ENCODE results near the gene SLC6A3.
A peak's percentile ranks its signal among the peaks of the same experiment; 100 is the strongest.

SLC6A3 gene

DNA sequence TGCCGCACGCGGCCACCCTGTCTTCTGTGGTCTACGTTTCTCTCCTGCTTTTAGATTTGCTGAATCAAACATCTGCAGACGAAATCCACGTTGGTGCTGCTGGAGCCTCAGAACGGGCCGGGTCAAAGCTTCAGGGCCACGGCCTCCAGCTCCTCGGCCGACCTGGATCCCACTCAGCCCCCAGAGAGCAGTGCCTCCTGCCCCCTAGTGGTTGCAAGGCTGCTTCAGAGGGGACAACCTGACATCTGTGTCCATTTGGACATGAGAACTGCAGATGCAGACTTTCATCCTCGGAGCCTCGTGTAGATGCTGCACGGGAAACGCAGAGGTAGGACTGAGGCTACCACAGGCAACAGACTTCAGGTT lies 23.0 kb upstream of the SLC6A3 start:
- Histone ChIP-seq H3K36me3 (ENCODE audit: control insufficient read depth, insufficient read depth, low read length) (peaks cover 14% of the 10 kb centered on the region), H3K4me2 (ENCODE audit: low read length) (no peak overlapping the region), H3K79me1 (ENCODE audit: low read length) (no peaks in the 10 kb centered on the region), H4K5ac (ENCODE audit: low read length) (no peak overlapping the region), H3K56ac (ENCODE audit: low read length) (no peak overlapping the region), H3K4me1 (ENCODE audit: control insufficient read depth, low read depth, low read length) (no peaks in the 10 kb centered on the region), H3K4me3 (ENCODE audit: low read length) (no peak overlapping the region), H3K9ac (ENCODE audit: low read length) (no peak overlapping the region), H2BK15ac (replicated peaks; ENCODE audit: low read depth) (no peak overlapping the region), H3K23ac (ENCODE audit: low read length) (no peak overlapping the region), H2BK5ac (ENCODE audit: low read length) (no peak overlapping the region), H3K79me2 (ENCODE audit: control insufficient read depth, insufficient read depth, low read length) (no peaks in the 10 kb centered on the region), H3K4ac (ENCODE audit: low read depth, low read length) (no peak overlapping the region), H3K27me3 (ENCODE audit: insufficient read depth, low read length, poor library complexity) (no peaks in the 10 kb centered on the region), H3K18ac (ENCODE audit: low read length) (no peak overlapping the region), H4K8ac (ENCODE audit: low read depth, low read length) (no peak overlapping the region), H3K27ac (ENCODE audit: low read depth, low read length) (no peak overlapping the region), H2BK120ac (ENCODE audit: low read depth, low read length) (no peak overlapping the region), H2AK5ac (ENCODE audit: low read length) (no peak overlapping the region)
- no CpG with 5 or more reads among the region's 15 CpGs for WGBS (ENCODE audit: extremely low coverage, insufficient coverage, low lambda C conversion rate)
- DNase-seq: peak; percentile 61

DNA sequence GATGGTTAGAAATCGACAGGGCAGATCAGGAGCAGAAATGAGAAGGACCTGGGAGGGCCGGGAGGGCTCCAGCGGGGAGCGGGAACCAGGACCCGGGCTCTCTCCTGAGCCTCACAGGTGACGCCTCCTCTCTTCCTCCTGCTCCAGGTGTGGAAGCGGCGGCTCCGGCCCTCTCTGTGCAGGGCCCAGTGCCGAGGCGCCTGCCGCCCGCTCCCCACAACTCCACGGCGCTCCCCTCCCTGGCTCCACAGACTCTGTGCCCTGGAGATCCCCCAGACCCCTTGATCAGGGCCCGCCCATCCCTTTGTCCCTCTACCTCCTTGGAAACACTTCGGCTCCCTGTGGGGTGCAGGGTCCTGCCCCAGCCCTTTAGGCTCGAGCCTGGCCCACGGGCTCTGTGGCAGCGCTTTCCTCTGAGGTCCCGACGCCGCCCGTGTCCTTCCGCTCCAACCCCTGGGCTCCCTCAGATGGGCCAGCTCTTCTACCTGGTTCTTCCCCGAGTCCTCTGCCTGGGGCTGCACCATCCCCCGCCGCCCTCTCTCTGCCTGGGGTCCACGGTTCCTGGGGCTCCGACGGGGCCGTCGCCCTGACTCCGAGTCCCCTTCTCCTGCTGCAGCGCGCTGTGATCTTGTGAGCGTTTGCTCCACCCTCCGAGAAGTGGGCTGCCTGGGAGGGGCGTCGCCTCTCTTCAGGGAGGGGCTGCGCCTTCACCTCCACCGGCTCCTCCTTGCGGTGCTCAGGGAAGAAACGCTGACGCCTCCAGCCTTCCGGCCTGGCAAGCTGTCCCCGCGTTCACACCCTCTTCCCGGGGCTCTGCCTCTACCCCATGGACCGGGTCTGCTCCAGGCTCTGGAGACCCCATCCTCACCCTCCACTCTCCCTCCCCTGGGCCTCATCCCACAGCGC lies 22.4 kb upstream of the SLC6A3 start:
- WGBS (ENCODE audit: extremely low coverage, insufficient coverage, low lambda C conversion rate): no CpG with 5 or more reads among the region's 51 CpGs
- no peak for DNase-seq

DNA sequence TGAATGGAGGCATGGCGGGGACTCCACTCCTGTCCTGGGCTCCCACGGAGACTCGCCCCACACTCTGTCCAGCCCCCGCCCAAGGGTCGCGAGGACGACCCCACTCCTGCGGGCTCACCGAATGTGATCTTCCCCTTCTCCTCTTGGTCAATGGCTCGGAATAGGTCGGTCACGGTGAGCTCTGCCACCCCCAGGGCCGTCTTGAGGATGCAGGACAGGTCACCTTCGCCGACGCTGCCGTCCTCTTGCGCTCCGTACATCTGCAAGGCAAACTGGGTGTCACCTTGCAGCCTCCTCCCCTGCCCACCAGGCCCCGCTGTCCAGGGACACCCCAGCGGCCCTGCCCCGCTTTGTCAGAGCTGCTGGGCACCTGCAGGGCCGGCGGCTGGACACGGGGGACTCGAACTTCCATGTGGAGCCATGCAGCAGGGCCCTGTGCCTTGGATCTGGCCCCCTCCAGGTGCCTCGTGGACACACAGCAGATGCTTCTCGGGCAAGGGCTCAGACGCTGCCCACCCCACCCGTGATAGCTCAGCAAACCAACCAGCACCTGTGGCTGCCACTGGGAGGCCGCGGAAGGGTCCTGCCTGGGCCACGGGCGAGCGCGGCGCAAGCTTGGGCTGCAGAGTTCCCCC lies 21.5 kb upstream of the SLC6A3 start:
- H2BK15ac ChIP-seq (replicated peaks; ENCODE audit: low read depth): no peak overlapping the region
- no peak overlapping the region for H2AK5ac ChIP-seq (ENCODE audit: low read length)
- H3K4me1 ChIP-seq (ENCODE audit: control insufficient read depth, low read depth, low read length): no peaks in the 10 kb centered on the region
- no peak overlapping the region for H3K56ac ChIP-seq (ENCODE audit: low read length)
- H3K4me2 ChIP-seq (ENCODE audit: low read length): no peak overlapping the region
- H3K36me3 ChIP-seq (ENCODE audit: control insufficient read depth, insufficient read depth, low read length): peaks cover 15% of the 10 kb centered on the region
- no peak overlapping the region for H3K18ac ChIP-seq (ENCODE audit: low read length)
- no peak overlapping the region for H3K27ac ChIP-seq (ENCODE audit: low read depth, low read length)
- H3K79me2 ChIP-seq (ENCODE audit: control insufficient read depth, insufficient read depth, low read length): no peaks in the 10 kb centered on the region
- no peak overlapping the region for H3K23ac ChIP-seq (ENCODE audit: low read length)
- no peak overlapping the region for H2BK120ac ChIP-seq (ENCODE audit: low read depth, low read length)
- H3K79me1 ChIP-seq (ENCODE audit: low read length): no peaks in the 10 kb centered on the region
- H2BK5ac ChIP-seq (ENCODE audit: low read length): no peak overlapping the region
- no peaks in the 10 kb centered on the region for H3K27me3 ChIP-seq (ENCODE audit: insufficient read depth, low read length, poor library complexity)
- H3K4ac ChIP-seq (ENCODE audit: low read depth, low read length): no peak overlapping the region
- no CpG with 5 or more reads among the region's 37 CpGs for WGBS (ENCODE audit: extremely low coverage, insufficient coverage, low lambda C conversion rate)
- H4K8ac ChIP-seq (ENCODE audit: low read depth, low read length): no peak overlapping the region
- H3K9ac ChIP-seq (ENCODE audit: low read length): no peak overlapping the region
- no peak overlapping the region for H4K5ac ChIP-seq (ENCODE audit: low read length)
- no peak for DNase-seq
- no peak overlapping the region for H3K4me3 ChIP-seq (ENCODE audit: low read length)

More for the DNA sequence above, 22.4 kb upstream of the SLC6A3 start:
- H3K56ac ChIP-seq (ENCODE audit: low read length): no peak overlapping the region
- no peak overlapping the region for H4K8ac ChIP-seq (ENCODE audit: low read depth, low read length)
- H3K23ac ChIP-seq (ENCODE audit: low read length): no peak overlapping the region
- no peak overlapping the region for H3K18ac ChIP-seq (ENCODE audit: low read length)
- H3K27ac ChIP-seq (ENCODE audit: low read depth, low read length): no peak overlapping the region
- no peaks in the 10 kb centered on the region for H3K79me2 ChIP-seq (ENCODE audit: control insufficient read depth, insufficient read depth, low read length)
- H3K9ac ChIP-seq (ENCODE audit: low read length): no peak overlapping the region
- no peak overlapping the region for H3K4ac ChIP-seq (ENCODE audit: low read depth, low read length)
- H3K4me1 ChIP-seq (ENCODE audit: control insufficient read depth, low read depth, low read length): no peaks in the 10 kb centered on the region
- H3K36me3 ChIP-seq (ENCODE audit: control insufficient read depth, insufficient read depth, low read length): peaks cover 14% of the 10 kb centered on the region
- H2BK15ac ChIP-seq (replicated peaks; ENCODE audit: low read depth): no peak overlapping the region
- no peak overlapping the region for H2AK5ac ChIP-seq (ENCODE audit: low read length)
- no peak overlapping the region for H2BK120ac ChIP-seq (ENCODE audit: low read depth, low read length)
- H3K79me1 ChIP-seq (ENCODE audit: low read length): no peaks in the 10 kb centered on the region
- no peak overlapping the region for H2BK5ac ChIP-seq (ENCODE audit: low read length)
- no peak overlapping the region for H3K4me2 ChIP-seq (ENCODE audit: low read length)
- H3K4me3 ChIP-seq (ENCODE audit: low read length): no peak overlapping the region
- H3K27me3 ChIP-seq (ENCODE audit: insufficient read depth, low read length, poor library complexity): no peaks in the 10 kb centered on the region
- H4K5ac ChIP-seq (ENCODE audit: low read length): no peak overlapping the region

DNA sequence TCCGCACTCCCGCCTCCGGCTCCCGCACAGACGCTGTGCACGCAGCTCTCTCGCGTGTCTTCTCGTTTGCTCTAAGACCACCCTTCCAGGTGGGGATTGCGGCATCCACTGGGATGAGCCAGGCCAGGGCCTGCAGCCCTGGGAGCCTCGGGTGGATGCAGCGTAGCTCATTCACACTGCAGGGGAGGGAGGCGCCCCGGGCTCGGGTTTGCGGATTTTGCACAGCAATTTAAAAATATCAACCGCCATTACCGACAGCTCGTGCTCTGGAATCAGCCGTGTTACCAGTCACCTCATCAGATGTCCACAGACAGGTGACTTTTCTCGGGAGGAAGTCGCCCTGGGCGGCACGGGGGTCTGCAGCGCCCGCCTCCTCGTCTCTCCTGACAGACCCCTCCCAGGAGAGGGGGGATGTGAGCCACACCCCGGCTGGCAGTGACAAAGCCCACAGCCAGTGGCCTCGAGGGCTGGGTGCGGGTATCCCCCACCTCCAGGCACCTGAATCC lies 20.8 kb upstream of the SLC6A3 start:
- no peaks in the 10 kb centered on the region for H3K4me1 ChIP-seq (ENCODE audit: control insufficient read depth, low read depth, low read length)
- WGBS (ENCODE audit: extremely low coverage, insufficient coverage, low lambda C conversion rate): no CpG with 5 or more reads among the region's 30 CpGs
- no peaks in the 10 kb centered on the region for H3K79me2 ChIP-seq (ENCODE audit: control insufficient read depth, insufficient read depth, low read length)
- DNase-seq: no peak
- peaks cover 10% of the 10 kb centered on the region for H3K36me3 ChIP-seq (ENCODE audit: control insufficient read depth, insufficient read depth, low read length)
- no peak overlapping the region for H3K4ac ChIP-seq (ENCODE audit: low read depth, low read length)
- no peak overlapping the region for H3K4me2 ChIP-seq (ENCODE audit: low read length)
- H3K79me1 ChIP-seq (ENCODE audit: low read length): no peaks in the 10 kb centered on the region
- no peak overlapping the region for H3K4me3 ChIP-seq (ENCODE audit: low read length)
- no peaks in the 10 kb centered on the region for H3K27me3 ChIP-seq (ENCODE audit: insufficient read depth, low read length, poor library complexity)
- no peak overlapping the region for H2AK5ac ChIP-seq (ENCODE audit: low read length)
- no peak overlapping the region for H3K23ac ChIP-seq (ENCODE audit: low read length)
- H2BK120ac ChIP-seq (ENCODE audit: low read depth, low read length): no peak overlapping the region
- no peak overlapping the region for H4K8ac ChIP-seq (ENCODE audit: low read depth, low read length)
- H3K18ac ChIP-seq (ENCODE audit: low read length): no peak overlapping the region
- no peak overlapping the region for H3K27ac ChIP-seq (ENCODE audit: low read depth, low read length)
- H3K56ac ChIP-seq (ENCODE audit: low read length): no peak overlapping the region
- no peak overlapping the region for H2BK5ac ChIP-seq (ENCODE audit: low read length)
- no peak overlapping the region for H3K9ac ChIP-seq (ENCODE audit: low read length)
- H2BK15ac ChIP-seq (replicated peaks; ENCODE audit: low read depth): no peak overlapping the region
- no peak overlapping the region for H4K5ac ChIP-seq (ENCODE audit: low read length)

DNA sequence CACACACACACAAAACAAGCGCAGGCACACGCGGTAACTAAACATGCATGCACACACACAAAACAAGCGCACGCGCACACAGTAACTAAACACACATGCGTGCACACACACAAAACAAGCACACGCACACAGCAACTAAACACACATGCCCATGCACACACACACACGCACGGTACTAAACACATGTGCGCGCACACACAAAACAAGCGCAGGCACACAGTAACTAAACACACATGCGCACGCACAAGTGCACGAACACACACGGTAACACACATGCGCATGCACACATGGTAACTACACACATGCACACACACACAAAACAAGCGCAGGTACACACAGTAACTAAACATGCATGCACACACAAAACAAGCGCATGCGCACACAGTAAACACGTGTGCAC lies 19.9 kb upstream of the SLC6A3 start:
- H3K4me1 ChIP-seq (ENCODE audit: control insufficient read depth, low read depth, low read length): no peaks in the 10 kb centered on the region
- no peak overlapping the region for H4K5ac ChIP-seq (ENCODE audit: low read length)
- no peak overlapping the region for H3K56ac ChIP-seq (ENCODE audit: low read length)
- no peak overlapping the region for H2BK5ac ChIP-seq (ENCODE audit: low read length)
- no peak overlapping the region for H2BK120ac ChIP-seq (ENCODE audit: low read depth, low read length)
- no peak overlapping the region for H3K27ac ChIP-seq (ENCODE audit: low read depth, low read length)
- no peaks in the 10 kb centered on the region for H3K79me2 ChIP-seq (ENCODE audit: control insufficient read depth, insufficient read depth, low read length)
- WGBS (ENCODE audit: extremely low coverage, insufficient coverage, low lambda C conversion rate): no CpG with 5 or more reads among the region's 22 CpGs
- H3K4me2 ChIP-seq (ENCODE audit: low read length): no peak overlapping the region
- no peak overlapping the region for H3K4ac ChIP-seq (ENCODE audit: low read depth, low read length)
- no peak overlapping the region for H3K23ac ChIP-seq (ENCODE audit: low read length)
- H4K8ac ChIP-seq (ENCODE audit: low read depth, low read length): no peak overlapping the region
- H3K36me3 ChIP-seq (ENCODE audit: control insufficient read depth, insufficient read depth, low read length): peaks cover 13% of the 10 kb centered on the region
- no peak overlapping the region for H3K4me3 ChIP-seq (ENCODE audit: low read length)
- H3K79me1 ChIP-seq (ENCODE audit: low read length): no peaks in the 10 kb centered on the region
- H3K27me3 ChIP-seq (ENCODE audit: insufficient read depth, low read length, poor library complexity): no peaks in the 10 kb centered on the region
- H2BK15ac ChIP-seq (replicated peaks; ENCODE audit: low read depth): no peak overlapping the region
- H2AK5ac ChIP-seq (ENCODE audit: low read length): no peak overlapping the region
- no peak for DNase-seq
- no peak overlapping the region for H3K18ac ChIP-seq (ENCODE audit: low read length)
- no peak overlapping the region for H3K9ac ChIP-seq (ENCODE audit: low read length)

All from mesendoderm (in vitro differentiated cells).